ENCODE measurements around the gene OR1Q1.
"Not testable (repeated sequence)": the region's sequence is repeated elsewhere in the genome, so short reads cannot be mapped to it uniquely, and the experiment has no call there.

Gene OR1Q1, protein sequence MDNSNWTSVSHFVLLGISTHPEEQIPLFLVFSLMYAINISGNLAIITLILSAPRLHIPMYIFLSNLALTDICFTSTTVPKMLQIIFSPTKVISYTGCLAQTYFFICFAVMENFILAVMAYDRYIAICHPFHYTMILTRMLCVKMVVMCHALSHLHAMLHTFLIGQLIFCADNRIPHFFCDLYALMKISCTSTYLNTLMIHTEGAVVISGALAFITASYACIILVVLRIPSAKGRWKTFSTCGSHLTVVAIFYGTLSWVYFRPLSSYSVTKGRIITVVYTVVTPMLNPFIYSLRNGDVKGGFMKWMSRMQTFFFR

DNA sequence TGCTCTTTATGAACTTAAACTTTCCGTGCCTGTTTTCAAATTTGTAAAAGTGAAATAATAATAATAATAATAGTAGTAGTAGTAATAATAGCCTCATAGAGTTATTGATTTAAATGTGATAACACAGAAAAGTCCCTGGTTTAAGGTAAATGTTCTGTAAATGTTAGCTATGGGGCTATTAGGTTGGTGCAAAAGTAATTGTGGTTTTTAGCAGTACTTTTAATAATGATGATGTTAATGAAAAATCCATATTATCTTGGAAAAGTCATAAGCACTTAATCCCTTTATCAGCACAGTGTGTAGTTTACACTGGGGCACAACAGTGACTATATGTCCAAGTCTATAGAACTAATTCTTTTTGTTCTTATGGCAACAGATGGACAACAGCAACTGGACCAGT is at the start of gene OR1Q1:
TSS of gene OR1Q1 (plus strand) at position 377 of the 400 bp plus-strand sequence. CDS start at position 377, 0 bp downstream.
- DNase-seq: no peak

DNA sequence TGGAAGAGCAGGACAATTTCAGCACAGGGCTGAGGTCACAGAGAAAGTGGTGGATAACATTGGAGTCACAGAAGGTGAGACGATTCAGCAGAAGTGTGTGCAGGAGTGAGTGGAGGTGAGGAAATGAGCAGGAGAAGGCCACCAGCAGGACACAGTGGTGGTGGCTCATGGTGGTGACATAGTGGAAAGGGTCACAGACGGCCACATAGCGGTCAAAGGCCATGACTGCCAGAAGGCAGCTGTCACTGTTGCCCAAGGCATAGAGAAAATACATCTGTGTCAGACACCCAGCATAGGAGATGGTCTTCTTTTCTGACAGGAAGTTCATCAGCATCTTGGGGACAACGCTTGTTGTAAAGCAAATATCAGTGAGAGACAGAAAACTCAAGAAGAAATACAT is 46.6 kb upstream of the OR1Q1 start:
- no peak for DNase-seq

- no peak for DNase-seq
These were observed 42.1 kb upstream of the OR1Q1 start for GRCh38 chr9:122572456-122572855.

GRCh38 chr9:122579874-122580273 is 34.7 kb upstream of the OR1Q1 start:
- DNase-seq: no peak

- no peak for DNase-seq
These were observed 34.2 kb upstream of the OR1Q1 start for GRCh38 chr9:122580360-122580759.

DNA sequence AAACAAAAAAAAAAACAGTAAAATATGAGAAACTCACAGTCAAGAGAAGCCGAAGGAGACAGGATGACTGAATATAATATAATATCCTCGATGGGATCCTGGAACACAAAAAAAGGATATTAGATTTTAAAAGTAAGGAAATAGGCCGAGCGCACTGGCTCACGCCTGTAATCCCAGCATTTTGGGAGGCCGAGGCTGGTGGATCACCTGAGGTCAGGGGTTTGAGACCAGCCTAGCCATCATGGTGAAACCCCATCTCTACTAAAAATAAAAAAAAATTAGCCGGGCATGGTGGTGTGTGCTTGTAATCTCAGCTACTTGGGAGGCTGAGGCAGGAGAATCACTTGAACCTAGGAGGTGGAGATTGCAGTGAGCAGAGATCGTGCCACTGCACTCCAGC is 31.3 kb upstream of the OR1Q1 start, which contains the start of gene OR1L8:
TSS of gene OR1L8 (minus strand) at position 101 of the 400 bp plus-strand sequence. CDS start 14,907 bp downstream, outside the sequence.
- not testable (repeated sequence) for DNase-seq

DNA sequence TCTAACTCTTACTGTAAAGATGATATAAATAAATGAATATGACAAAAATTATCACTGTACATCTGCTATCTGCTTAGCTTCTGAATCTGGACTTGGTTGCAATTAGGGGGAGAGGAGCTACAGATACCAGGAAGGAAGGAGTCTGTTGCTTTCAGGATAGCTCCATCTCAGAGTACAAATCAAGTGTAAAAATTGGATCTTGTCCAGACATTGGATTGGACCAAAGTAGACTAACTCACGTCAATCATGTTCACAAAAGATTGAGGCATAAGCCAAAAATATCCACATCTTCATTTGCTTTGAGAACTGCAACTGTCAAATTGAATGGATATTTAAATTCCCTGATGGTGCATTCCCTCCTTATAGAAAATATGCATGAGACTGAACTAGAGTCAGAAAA is 8.8 kb upstream of the OR1Q1 start:
- DNase-seq: no peak

DNA sequence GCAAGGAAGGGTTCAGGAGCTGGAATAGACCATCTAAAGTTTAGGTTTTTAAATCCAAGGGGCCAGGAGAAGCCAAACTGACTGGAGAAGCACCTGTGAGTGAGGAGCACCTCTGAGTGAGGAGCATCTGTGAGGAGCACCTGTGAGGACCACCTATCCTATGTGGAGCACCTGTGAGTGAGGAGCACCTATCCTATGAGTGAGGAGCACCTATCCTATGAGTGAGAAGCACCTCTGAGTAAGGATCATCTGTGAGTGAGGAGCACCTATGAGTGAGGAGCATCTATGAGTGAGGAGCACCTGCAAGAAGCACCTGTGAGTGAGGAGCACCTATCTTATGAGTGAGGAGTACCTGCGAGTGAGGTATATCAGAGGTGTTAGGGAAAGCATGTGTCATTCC is 8.0 kb upstream of the OR1Q1 start:
- DNase-seq: no peak

GRCh38 chr9:122609804-122610203 is 4.7 kb upstream of the OR1Q1 start:
- no peak for DNase-seq

- no peak for DNase-seq
These were observed 5.5 kb downstream of the OR1Q1 start for GRCh38 chr9:122619996-122620395.

- no peak for DNase-seq
These were observed 27.7 kb downstream of the OR1Q1 start for GRCh38 chr9:122642226-122642625.

- no peak for DNase-seq
These were observed 41.8 kb downstream of the OR1Q1 start for GRCh38 chr9:122656378-122656777.

GRCh38 chr9:122657527-122657926 is 43.0 kb downstream of the OR1Q1 start, which contains the start of gene OR1B1:
Gene OR1B1 (minus strand): TSS chr9:122657627.
- DNase-seq: no peak

- no peak for DNase-seq
These were observed 46.9 kb downstream of the OR1Q1 start, which contains the start of gene OR1L1 for GRCh38 chr9:122661416-122661815. Gene OR1L1 (plus strand): TSS chr9:122661716. CDS start chr9:122661716, 0 bp downstream.

Data from NCI-H2029 (cell line).